Right atrium auricular region (tissue), 2 donors: ENCODE results near the gene NRBP1. TPM values are rescaled to one million over a fixed set of nuclear protein-coding genes. Genes with fewer than 3 reads are reported as not detected.

Experiments
- DNase-seq: peaks from one replicate; pipeline ENCODE4 v3.0.0-alpha.2; 2019; ENCODE audit warnings: low spot score
- H3K27ac ChIP-seq, 2 donors: fragments of 200-600 bp; sonication (generic); 1 replicate in 1 of 2; 2 replicates in 1 of 2; pipeline ENCODE4 v1.5.1; 2016 to 2019
- H3K27me3 ChIP-seq, 2 donors: fragments of 200-600 bp; sonication (generic); one replicate each; pipeline versions ENCODE4 v1.5.1 to v1.6.0; 2017 to 2019
- H3K36me3 ChIP-seq: fragments of 200-600 bp; sonication (generic); one replicate; pipeline ENCODE4 v1.5.1; 2016
- H3K4me1 ChIP-seq, 2 donors: fragments of 200-600 bp; sonication (generic); one replicate each; pipeline versions ENCODE4 v1.5.1 to v1.6.0; 2017 to 2019
- H3K4me3 ChIP-seq, 2 donors: fragments of 200-600 bp; sonication (generic); 1 replicate in 1 of 2; 2 replicates in 1 of 2; pipeline ENCODE4 v1.5.1; 2017 to 2019; ENCODE audit warnings: mild to moderate bottlenecking in 1 of 2, moderate library complexity in 1 of 2
- H3K9me3 ChIP-seq, 2 donors: fragments of 200-600 bp; sonication (generic); one replicate each; pipeline ENCODE4 v1.5.1; 2019
- CTCF ChIP-seq, 2 donors: fragments of 200-600 bp; sonication (generic); IDR thresholded peaks; one replicate each; pipeline ENCODE4 v1.5.1; 2019; ENCODE audit warnings: antibody characterized with exemption in 2 of 2
- total RNA-seq, 2 donors: library from RNA; depleted of rRNA; stranded (reverse); fragments of >200 nt; gene quantifications; one replicate each; pipeline ENCODE4 v1.1.0, GENCODE V29; 2016

NRBP1 gene
- total RNA-seq, 2 donors from 2014 or later = 36.5 to 50.4 TPM

GRCh38 chr2:27407798-27408491, 20.5 kb upstream of the NRBP1 start:
- Histone ChIP-seq H3K27me3 (no peaks in the 10 kb centered on the region), H3K36me3 (no peaks in the 10 kb centered on the region), H3K4me3 (peak overlapping the region in 1 of 2 donors; percentile 99), H3K27ac (no peak overlapping the region), H3K4me1 (peaks cover 0 to 24% of the 10 kb centered on the region in 2 donors), H3K9me3 (no peaks in the 10 kb centered on the region)
- peak; percentile 15 to 62 for TF ChIP-seq CTCF (IDR thresholded peaks at IDR 0.05)
- DNase-seq = no peak

- peak overlapping the region; percentile 83 to 85 for H3K27ac ChIP-seq
- peak overlapping the region; percentile 89 to 99 for H3K4me3 ChIP-seq
- no peaks in the 10 kb centered on the region for H3K9me3 ChIP-seq
- no peaks in the 10 kb centered on the region for H3K36me3 ChIP-seq
- no peaks in the 10 kb centered on the region for H3K27me3 ChIP-seq
- peaks cover 0 to 24% of the 10 kb centered on the region in 2 donors for H3K4me1 ChIP-seq
- no peak for DNase-seq
- TF ChIP-seq CTCF (IDR thresholded peaks at IDR 0.05) = no peak
These were observed 19.7 kb upstream of the NRBP1 start for GRCh38 chr2:27408601-27409320.

- DNase-seq = peak; percentile 90
- H3K27me3 ChIP-seq = no peaks in the 10 kb centered on the region
- H3K4me1 ChIP-seq = peaks cover 0 to 24% of the 10 kb centered on the region in 2 donors
- H3K4me3 ChIP-seq = peak within 1 kb of the TSS; percentile 89 to 99
- H3K27ac ChIP-seq = peak within 1 kb of the TSS; percentile 83 to 85
- TF ChIP-seq CTCF (IDR thresholded peaks at IDR 0.05) = peak in 1 of 2 donors; percentile 12
- H3K9me3 ChIP-seq = no peaks in the 10 kb centered on the region
- H3K36me3 ChIP-seq = no peaks in the 10 kb centered on the region
These were observed 18.9 kb upstream of the NRBP1 start, which contains the start of gene PPM1G for GRCh38 chr2:27409321-27410073. PPM1G (minus strand) TSS chr2:27409591; CDS start chr2:27409422, 169 bp downstream.

- Histone ChIP-seq H3K4me3 (no peak overlapping the region), H3K27me3 (no peaks in the 10 kb centered on the region), H3K9me3 (no peaks in the 10 kb centered on the region), H3K36me3 (no peaks in the 10 kb centered on the region), H3K27ac (no peak overlapping the region), H3K4me1 (peaks cover 0 to 20% of the 10 kb centered on the region in 2 donors)
- no peak for TF ChIP-seq CTCF (IDR thresholded peaks at IDR 0.05)
- no peak for DNase-seq
These were observed 15.8 kb upstream of the NRBP1 start for GRCh38 chr2:27412419-27413152.

GRCh38 chr2:27416151-27416550, 12.3 kb upstream of the NRBP1 start:
- H3K36me3 ChIP-seq = no peaks in the 10 kb centered on the region
- H3K9me3 ChIP-seq = no peaks in the 10 kb centered on the region
- no peaks in the 10 kb centered on the region for H3K4me1 ChIP-seq
- no peaks in the 10 kb centered on the region for H3K27me3 ChIP-seq
- no peak for DNase-seq
- no peak overlapping the region for H3K4me3 ChIP-seq
- no peak overlapping the region for H3K27ac ChIP-seq
- no peak for TF ChIP-seq CTCF (IDR thresholded peaks at IDR 0.05)
